Caki2 (cell line): ENCODE data around the gene USP6NL. TPM values are rescaled to one million over a fixed set of nuclear protein-coding genes. Genes with fewer than 3 reads are reported as not detected.
A peak's percentile ranks its signal among the peaks of the same experiment; 100 is the strongest.

Experiments
- DNase-seq: peaks from one replicate; pipeline ENCODE4 v3.0.0-alpha.2; 2015; ENCODE audit warnings: low read depth
- in situ Hi-C: cut with HindIII; loops from 2 replicates; pipeline ENCODE4 v1.10.0; 2016; ENCODE audit warnings: low sequenced_read_pairs, low pct_unique_long_range_greater_than_20kb, mixed read lengths
- total RNA-seq: library from RNA; depleted of rRNA; stranded (reverse); fragments of >200 nt; shearing (Covaris generic); gene quantifications from 2 replicates; pipeline ENCODE4 v1.2.3, GENCODE V29; 2014; ENCODE audit warnings: low replicate concordance

The USP6NL gene
- total RNA-seq, 1 experiment from 2014 or later, result 8.2 TPM

- DNase-seq, result peak; percentile 17
- in situ Hi-C loops, result no loop called here
Measured at GRCh38 chr10:11472158-11472753, 139.2 kb downstream of the USP6NL start.

DNA sequence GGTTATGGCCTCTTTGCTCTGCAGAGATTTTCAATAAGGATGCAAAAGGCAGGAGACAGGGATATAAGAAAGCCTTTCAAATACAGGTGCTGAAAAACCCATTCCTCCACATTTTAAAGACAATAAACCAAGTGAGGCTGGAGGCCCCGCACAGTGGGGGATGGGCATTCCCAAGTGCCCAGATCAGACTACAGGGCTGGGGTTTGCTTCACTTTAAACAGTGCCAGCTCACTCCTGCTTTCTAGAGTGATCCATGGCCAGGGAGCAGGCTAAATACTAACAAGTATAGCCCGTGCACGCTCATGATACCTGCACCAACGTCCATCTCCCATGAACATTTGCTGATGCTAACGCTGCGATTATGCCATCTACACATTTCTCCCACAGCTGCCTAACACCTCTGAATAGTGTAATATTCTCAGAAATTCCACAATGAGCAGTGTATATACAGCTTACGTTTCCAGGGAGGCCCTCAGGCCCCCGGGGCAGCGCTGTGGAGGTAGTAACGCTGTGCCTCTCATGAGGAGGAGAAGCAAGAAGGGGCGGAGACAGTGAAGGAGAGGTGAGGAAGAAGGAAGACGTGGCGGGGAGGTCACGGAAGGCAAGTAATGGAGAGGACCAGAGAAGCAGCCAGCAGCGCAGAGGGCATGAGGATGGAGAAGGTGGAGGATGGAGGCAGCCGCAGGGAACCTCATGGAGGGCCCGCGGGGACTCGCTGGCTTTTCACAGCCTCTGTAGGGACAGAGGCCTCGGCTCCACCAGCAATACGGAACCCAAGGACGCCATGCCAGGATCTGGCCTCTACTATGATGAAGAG lies 141.7 kb downstream of the USP6NL start:
- DNase-seq, result no peak
- in situ Hi-C loops, result no loop called here

DNA sequence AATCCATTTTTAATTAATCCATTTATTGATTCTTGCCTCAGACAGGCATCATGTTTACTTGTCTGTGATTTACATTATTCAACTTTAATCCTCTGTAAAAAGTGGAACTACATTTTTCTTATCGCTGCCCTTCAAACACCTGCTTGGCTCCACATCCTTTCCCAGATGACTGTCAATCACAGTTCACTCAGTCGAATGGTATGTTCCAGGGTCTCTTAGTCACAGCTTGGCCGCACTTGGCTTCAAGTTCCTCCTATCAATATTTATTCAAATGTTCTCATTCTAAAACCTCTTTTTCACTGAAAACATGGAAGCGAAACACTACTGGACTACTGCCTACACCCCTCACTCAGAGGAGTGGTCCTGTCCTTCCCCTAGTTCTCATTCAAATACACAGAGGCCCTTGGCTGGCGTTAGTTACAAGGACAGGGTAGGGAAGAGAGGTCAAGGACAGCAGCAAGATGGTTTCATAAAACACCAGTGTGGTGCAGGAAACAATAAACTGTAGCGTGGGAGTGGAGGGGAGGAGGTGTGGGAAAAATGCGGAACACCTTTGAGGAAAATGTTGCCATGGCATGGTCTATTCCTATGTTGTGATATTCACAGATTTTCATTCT lies 143.2 kb downstream of the USP6NL start:
- no peak for DNase-seq

DNA sequence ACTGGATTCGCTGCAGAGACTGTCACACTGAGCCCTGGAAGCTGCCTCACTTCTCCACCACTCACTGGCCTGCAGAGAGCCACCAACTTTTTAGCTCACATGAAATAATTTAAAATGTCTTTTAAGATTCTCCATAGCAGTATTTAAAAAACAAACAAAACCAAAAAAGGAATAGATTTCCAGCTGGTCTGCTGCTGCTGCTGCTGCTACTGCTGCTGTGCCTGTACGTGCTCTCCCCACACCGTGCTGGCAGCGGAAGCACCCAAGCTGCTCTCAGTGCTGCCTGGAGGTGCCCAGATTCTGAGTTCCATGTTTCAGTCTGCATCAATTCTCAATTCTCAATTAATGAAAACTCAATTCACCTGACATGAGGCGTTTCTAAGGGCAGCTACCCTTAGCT lies 146.0 kb downstream of the USP6NL start:
- DNase-seq, result no peak
- in situ Hi-C loops, result no loop called here

More for the DNA sequence above, 143.2 kb downstream of the USP6NL start:
- in situ Hi-C loops, result no loop called here

GRCh38 chr10:11463111-11463510 lies 148.3 kb downstream of the USP6NL start:
- no peak for DNase-seq
- in situ Hi-C loops, result no loop called here

DNA sequence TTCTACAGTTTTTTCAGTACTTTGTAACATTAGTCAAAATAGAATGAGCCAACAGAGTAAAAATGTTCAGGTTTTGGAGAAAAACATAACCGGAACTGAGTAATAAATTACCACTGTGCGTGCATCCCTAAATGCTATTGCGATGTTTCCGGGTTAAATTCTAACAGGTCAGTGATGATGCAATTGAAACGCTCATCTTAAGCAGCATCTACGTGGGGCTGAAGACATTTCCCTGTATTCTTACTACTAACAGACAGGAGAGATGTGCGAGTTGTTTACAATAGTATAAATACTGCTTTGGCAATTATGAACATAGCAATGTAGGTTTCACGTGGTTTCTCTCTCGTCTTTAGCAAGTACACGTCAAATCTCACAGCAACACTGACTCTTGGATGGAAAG lies 149.4 kb downstream of the USP6NL start:
- in situ Hi-C loops, result no loop called here
- DNase-seq, result no peak

DNA sequence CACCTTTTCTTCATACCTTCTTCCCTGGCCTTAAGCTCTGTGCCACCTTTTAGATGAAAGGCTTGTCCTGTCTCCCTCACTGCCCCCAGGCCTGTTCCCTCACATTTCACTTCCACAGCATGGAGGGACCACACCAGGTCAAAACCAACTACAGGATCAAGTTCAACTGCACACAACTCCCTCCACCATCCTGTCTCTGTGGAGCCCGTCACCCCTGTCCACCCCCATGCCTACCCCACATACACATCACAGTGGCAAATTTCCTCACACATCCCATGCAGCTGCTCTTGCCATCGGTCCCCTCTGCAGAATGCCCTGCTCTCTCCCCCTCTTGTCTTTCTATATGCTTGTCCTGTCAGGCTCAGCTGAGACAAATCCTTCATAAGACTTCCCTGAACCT lies 154.1 kb downstream of the USP6NL start:
- no peak for DNase-seq
- in situ Hi-C loops, result no loop called here

- in situ Hi-C loops, result no loop called here
- DNase-seq, result no peak
Measured at GRCh38 chr10:11454958-11455566, 156.4 kb downstream of the USP6NL start.

DNA sequence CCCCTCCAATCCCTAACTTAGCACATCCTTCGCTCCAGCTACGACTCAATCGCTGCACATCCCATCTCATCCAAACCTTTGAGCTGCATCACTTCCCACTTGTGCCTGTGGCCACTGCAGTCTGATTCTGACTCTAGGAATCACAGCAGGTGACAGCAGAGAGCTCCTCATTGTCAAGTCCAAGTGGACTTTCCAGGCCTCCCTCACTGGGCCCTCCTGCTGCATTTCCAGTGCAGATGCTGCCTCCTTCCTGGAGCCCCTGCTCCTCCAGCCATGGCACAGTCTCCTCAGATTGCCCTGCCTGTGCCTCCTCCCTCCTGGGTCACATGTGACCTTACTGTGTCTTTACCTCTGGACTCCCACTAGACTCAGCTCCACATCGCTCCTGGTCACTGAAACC lies 157.3 kb downstream of the USP6NL start:
- DNase-seq, result no peak
- in situ Hi-C loops, result no loop called here

DNA sequence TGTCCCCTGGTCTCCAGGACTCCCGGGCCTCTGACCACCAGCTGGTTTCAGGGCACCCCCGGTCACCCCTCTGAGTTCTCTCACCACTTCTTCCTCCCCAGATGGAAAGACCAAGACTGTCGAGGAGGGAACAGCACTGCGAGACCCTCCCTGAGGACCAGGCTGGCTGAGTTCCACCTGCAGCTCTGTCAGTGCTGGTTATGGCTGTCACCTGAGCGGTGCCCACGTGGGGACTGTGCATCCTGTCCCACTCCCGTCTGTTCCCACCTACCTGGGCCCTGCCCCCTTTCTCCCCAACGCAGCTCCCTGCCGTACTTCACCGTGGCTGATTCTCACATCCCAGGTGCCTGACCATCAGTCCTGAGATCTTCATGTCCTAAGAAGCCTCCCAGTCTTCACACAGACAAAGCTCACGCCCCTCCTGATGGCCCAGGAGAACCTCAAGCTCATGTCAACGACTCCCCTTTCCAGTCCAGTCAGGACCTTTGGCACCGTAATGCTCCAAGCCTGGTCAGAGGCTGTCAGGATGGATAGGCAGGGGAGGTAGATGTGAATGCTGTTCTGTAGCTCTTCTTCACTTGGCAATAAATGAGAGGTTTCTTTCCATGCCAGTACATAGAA lies 159.7 kb downstream of the USP6NL start:
- in situ Hi-C loops, result no loop called here
- DNase-seq, result no peak

- DNase-seq, result no peak
- in situ Hi-C loops, result no loop called here
Measured at GRCh38 chr10:11450427-11450826, 161.0 kb downstream of the USP6NL start.

DNA sequence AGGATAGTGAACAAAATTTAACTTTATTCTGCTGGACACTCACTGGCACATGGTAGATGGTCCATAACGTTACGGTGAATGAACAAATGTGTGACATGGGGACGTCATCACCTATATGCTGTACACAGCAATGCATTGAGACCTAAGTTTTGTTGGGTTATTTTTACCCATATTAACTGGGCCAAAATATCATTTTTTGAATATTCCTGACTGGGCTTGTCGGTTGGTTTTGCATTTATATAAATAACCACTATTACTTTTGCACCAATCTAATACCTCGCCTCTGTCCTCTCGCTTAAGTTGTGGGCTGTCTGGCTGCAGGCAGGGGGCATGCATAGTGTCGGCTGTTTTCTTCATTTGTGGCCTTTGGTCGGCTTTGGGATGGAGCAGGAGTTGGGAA lies 161.7 kb downstream of the USP6NL start:
- in situ Hi-C loops, result no loop called here
- DNase-seq, result no peak

- DNase-seq, result no peak
- in situ Hi-C loops, result no loop called here
Measured at GRCh38 chr10:11448545-11449244, 162.8 kb downstream of the USP6NL start.

- in situ Hi-C loops, result no loop called here
- DNase-seq, result no peak
Measured at GRCh38 chr10:11448190-11448544, 163.3 kb downstream of the USP6NL start.

- in situ Hi-C loops, result no loop called here
- DNase-seq, result no peak
Measured at GRCh38 chr10:11447586-11447985, 163.9 kb downstream of the USP6NL start.

GRCh38 chr10:11446864-11447263 lies 164.6 kb downstream of the USP6NL start:
- no peak for DNase-seq
- in situ Hi-C loops, result no loop called here

DNA sequence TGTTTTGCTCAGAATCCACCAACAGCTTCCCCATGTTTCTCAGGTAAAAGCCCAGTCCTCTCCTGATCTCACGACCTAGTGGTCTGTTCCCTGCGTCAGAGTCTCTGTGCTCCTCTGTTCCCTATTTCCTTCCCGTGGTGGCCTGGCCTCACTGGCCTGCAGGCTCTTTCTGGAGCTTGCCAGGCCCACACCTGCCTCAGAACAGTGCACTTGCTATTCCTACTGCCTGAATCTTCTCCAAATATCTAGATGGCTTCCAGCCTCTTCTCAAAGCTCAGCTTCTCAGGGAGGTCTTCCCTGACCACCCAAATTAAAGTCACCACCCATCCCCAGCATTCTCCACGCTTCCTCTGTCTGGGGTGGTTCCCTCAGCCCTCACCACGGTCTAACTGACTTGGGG lies 165.3 kb downstream of the USP6NL start:
- in situ Hi-C loops, result no loop called here
- no peak for DNase-seq

GRCh38 chr10:11444531-11445228 lies 166.8 kb downstream of the USP6NL start:
- DNase-seq, result no peak
- in situ Hi-C loops, result no loop called here
